Vagina (tissue), 2 donors: ENCODE data around the gene LMX1B.

Experiments
- CTCF ChIP-seq, 3 experiments: fragments of 450-650 bp in 2 of 3; fragments of 200-600 bp in 1 of 3; sonication (generic) in 1 of 3; IDR thresholded peaks; one replicate each; pipeline ENCODE4 v1.5.1; 2017 to 2019; ENCODE audit warnings: antibody characterized with exemption in 3 of 3, mild to moderate bottlenecking in 2 of 3, moderate library complexity in 2 of 3
- POLR2A ChIP-seq, 2 donors: fragments of 450-650 bp; IDR thresholded peaks; one replicate each; pipeline ENCODE4 v1.6.1; 2017; ENCODE audit warnings: antibody characterized with exemption in 2 of 2, mild to moderate bottlenecking in 2 of 2, moderate library complexity in 2 of 2

- TF ChIP-seq POLR2A (IDR thresholded peaks at IDR 0.05) = no peak
- no peak for TF ChIP-seq CTCF (IDR thresholded peaks at IDR 0.05)
These were observed 67.6 kb downstream of the LMX1B start for GRCh38 chr9:126681336-126681735.
